ENCODE measurements around the gene SCG2.

DNA sequence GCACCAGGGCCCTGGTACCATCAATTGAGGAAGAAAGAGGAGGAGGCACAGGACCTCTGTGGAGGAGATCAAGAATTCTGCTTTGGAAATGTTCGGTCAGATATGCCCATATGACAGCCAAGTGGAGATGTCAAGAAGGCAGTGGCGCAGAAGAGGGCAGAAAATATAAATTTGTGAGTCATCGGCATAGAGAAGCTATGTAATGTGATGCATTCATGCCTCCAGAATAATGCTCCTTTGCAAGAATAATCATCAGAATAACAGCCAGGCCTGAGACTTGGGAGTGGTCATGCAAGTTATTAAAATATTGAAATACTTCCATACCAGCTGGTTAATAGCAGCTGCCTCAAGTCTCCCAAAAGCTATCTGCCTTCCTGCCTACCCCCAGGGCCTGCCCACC lies 32.1 kb upstream of the SCG2 start:
- no peak for TF ChIP-seq GATA2 (IDR thresholded peaks at IDR 0.05; ENCODE audit: low read depth, low read length)
- TF ChIP-seq GATA3 (IDR thresholded peaks at IDR 0.05; ENCODE audit: low read depth, low read length): no peak

All from SH-SY5Y (cell line).